ENCODE measurements around the gene ZNF496.

The ZNF496 gene

GRCh38 chr1:247332623-247333361, 1.1 kb upstream of the ZNF496 start:
- peak; percentile 24 for DNase-seq (ENCODE audit: low read depth)
- peak overlapping the region; percentile 80 for H3K4me3 ChIP-seq (ENCODE audit: low read length)
- TF ChIP-seq CTCF (conservative IDR thresholded peaks at IDR 0.05; ENCODE audit: low read depth, low read length) = no peak

- TF ChIP-seq CTCF (conservative IDR thresholded peaks at IDR 0.05; ENCODE audit: low read depth, low read length) = no peak
- no peak for DNase-seq (ENCODE audit: low read depth)
- peak overlapping the region; percentile 80 for H3K4me3 ChIP-seq (ENCODE audit: low read length)
Observed at GRCh38 chr1:247332215-247332622, 552 bp upstream of the ZNF496 start.

- no peak for TF ChIP-seq CTCF (conservative IDR thresholded peaks at IDR 0.05; ENCODE audit: low read depth, low read length)
- no peak for DNase-seq (ENCODE audit: low read depth)
- H3K4me3 ChIP-seq (ENCODE audit: low read length) = peak overlapping the region; percentile 80
Observed at GRCh38 chr1:247331172-247331524, 519 bp downstream of the ZNF496 start.

GRCh38 chr1:247330548-247331171, 1.0 kb downstream of the ZNF496 start:
- TF ChIP-seq CTCF (conservative IDR thresholded peaks at IDR 0.05; ENCODE audit: low read depth, low read length) = no peak
- no peak for DNase-seq (ENCODE audit: low read depth)
- H3K4me3 ChIP-seq (ENCODE audit: low read length) = peak overlapping the region; percentile 80

- no peak for DNase-seq (ENCODE audit: low read depth)
- TF ChIP-seq CTCF (conservative IDR thresholded peaks at IDR 0.05; ENCODE audit: low read depth, low read length) = no peak
- no peak overlapping the region for H3K4me3 ChIP-seq (ENCODE audit: low read length)
Observed at GRCh38 chr1:247329097-247329617, 2.5 kb downstream of the ZNF496 start.

GRCh38 chr1:247328311-247328710, 3.4 kb downstream of the ZNF496 start:
- no peak for TF ChIP-seq CTCF (conservative IDR thresholded peaks at IDR 0.05; ENCODE audit: low read depth, low read length)
- H3K4me3 ChIP-seq (ENCODE audit: low read length) = no peak overlapping the region
- no peak for DNase-seq (ENCODE audit: low read depth)

All from retinal pigment epithelial cell (primary cell).